HEK293 (cell line): ENCODE data around the gene CSDE1.
A peak's percentile ranks its signal among the peaks of the same experiment; 100 is the strongest.

Experiments
- CTCF ChIA-PET: fragments of 350-600 bp; formaldehyde crosslinking; extraction: SDS; loops from one replicate; lab custom pipeline; 2021; ENCODE audit warnings: antibody characterized with exemption; lab: Yijun Ruan, JAX
- POLR2A ChIA-PET: fragments of 300-600 bp; formaldehyde crosslinking; extraction: SDS; loops from one replicate; lab custom pipeline; 2020; ENCODE audit warnings: antibody characterized with exemption, inconsistent platforms; lab: Yijun Ruan, JAX
- H3K27ac ChIP-seq: fragments of 200-500 bp; sonication (Bioruptor generic); 2 replicates; pipeline ENCODE4 v1.5.1; 2014; ENCODE audit warnings: low read depth, low read length, control low read depth, inconsistent platforms; ENCODE audit errors: extremely low read depth
- H3K36me3 ChIP-seq, 2 experiments: fragments of 200-500 bp in 1 of 2; sonication (Bioruptor generic) in 1 of 2; 1 replicate in 1 of 2; 2 replicates in 1 of 2; pipeline ENCODE4 v1.5.1; 2014 to 2017; ENCODE audit warnings: inconsistent platforms in 2 of 2, low read length in 2 of 2; ENCODE audit not compliant: control insufficient read depth in 2 of 2, insufficient read depth in 1 of 2
- H3K4me1 ChIP-seq: fragments of 200-500 bp; sonication (Bioruptor generic); 2 replicates; pipeline ENCODE4 v1.5.1; 2014; ENCODE audit warnings: mild to moderate bottlenecking, low read length, inconsistent platforms; ENCODE audit not compliant: control insufficient read depth, insufficient read depth
- H3K4me3 ChIP-seq: 2 replicates; pipeline ENCODE4 v1.5.1; 2011; ENCODE audit warnings: low read depth, mild to moderate bottlenecking, control low read depth, low read length, moderate library complexity
- H3K9me3 ChIP-seq: fragments of 200-500 bp; sonication (Bioruptor generic); 2 replicates; pipeline ENCODE4 v1.5.1; 2014; ENCODE audit warnings: low read depth, low read length, inconsistent platforms; ENCODE audit not compliant: control insufficient read depth, insufficient read depth
- HOXA7 ChIP-seq: sonication (generic); formaldehyde crosslinking; IDR thresholded peaks from 2 replicates; pipeline ENCODE4 v1.8.1; 2022; ENCODE audit warnings: missing genetic modification reagents, borderline replicate concordance
- KLF16 ChIP-seq: fragments of 450-650 bp; formaldehyde crosslinking; IDR thresholded peaks from 2 replicates; pipeline ENCODE4 v1.5.1; 2017; ENCODE audit warnings: missing biosample characterization, missing genetic modification characterization
- KLF8 ChIP-seq: fragments of 450-650 bp; formaldehyde crosslinking; IDR thresholded peaks from 2 replicates; pipeline ENCODE4 v1.5.1; 2016; ENCODE audit warnings: missing biosample characterization, missing genetic modification characterization
- YY1 ChIP-seq: fragments of 450-650 bp; formaldehyde crosslinking; IDR thresholded peaks from 2 replicates; pipeline ENCODE4 v1.5.1; 2018; ENCODE audit warnings: missing biosample characterization, missing genetic modification characterization
- ZBTB20 ChIP-seq: fragments of 450-650 bp; formaldehyde crosslinking; IDR thresholded peaks from 2 replicates; pipeline ENCODE4 v1.5.1; 2016; ENCODE audit warnings: missing biosample characterization, missing genetic modification characterization
- ZBTB48 ChIP-seq: fragments of 450-650 bp; formaldehyde crosslinking; IDR thresholded peaks from 2 replicates; pipeline ENCODE4 v1.5.1; 2016; ENCODE audit warnings: missing biosample characterization, missing genetic modification characterization
- ZBTB7A ChIP-seq: fragments of 450-650 bp; formaldehyde crosslinking; IDR thresholded peaks from 2 replicates; pipeline ENCODE4 v1.5.1; 2016; ENCODE audit warnings: low read depth, missing biosample characterization, missing genetic modification characterization
- ZBTB8A ChIP-seq: fragments of 450-650 bp; formaldehyde crosslinking; IDR thresholded peaks from 2 replicates; pipeline ENCODE4 v1.5.1; 2016; ENCODE audit warnings: missing biosample characterization, missing genetic modification characterization
- ZFP37 ChIP-seq: fragments of 450-650 bp; formaldehyde crosslinking; IDR thresholded peaks from 2 replicates; pipeline ENCODE4 v1.5.1; 2016; ENCODE audit warnings: missing biosample characterization, missing genetic modification characterization
- ZNF10 ChIP-seq: fragments of 450-650 bp; formaldehyde crosslinking; IDR thresholded peaks from 2 replicates; pipeline ENCODE4 v1.5.1; 2017; ENCODE audit warnings: missing biosample characterization, missing genetic modification characterization
- ZNF132 ChIP-seq: fragments of 450-650 bp; formaldehyde crosslinking; IDR thresholded peaks from 2 replicates; pipeline ENCODE4 v1.5.1; 2017; ENCODE audit warnings: missing biosample characterization, missing genetic modification characterization, borderline replicate concordance
- ZNF140 ChIP-seq: fragments of 450-650 bp; formaldehyde crosslinking; IDR thresholded peaks from 2 replicates; pipeline ENCODE4 v1.5.1; 2016; ENCODE audit warnings: missing biosample characterization, missing genetic modification characterization
- ZNF214 ChIP-seq: fragments of 450-650 bp; formaldehyde crosslinking; IDR thresholded peaks from 2 replicates; pipeline ENCODE4 v1.5.1; 2017; ENCODE audit warnings: missing biosample characterization, mild to moderate bottlenecking, missing genetic modification characterization, borderline replicate concordance
- ZNF416 ChIP-seq: fragments of 450-650 bp; formaldehyde crosslinking; IDR thresholded peaks from 2 replicates; pipeline ENCODE4 v1.5.1; 2016; ENCODE audit warnings: missing biosample characterization, missing genetic modification characterization
- ZNF426 ChIP-seq: fragments of 450-650 bp; formaldehyde crosslinking; IDR thresholded peaks from 2 replicates; pipeline ENCODE4 v1.5.1; 2017; ENCODE audit warnings: missing biosample characterization, missing genetic modification characterization, mild to moderate bottlenecking, inconsistent platforms, moderate library complexity
- ZNF510 ChIP-seq: fragments of 450-650 bp; formaldehyde crosslinking; IDR thresholded peaks from 2 replicates; pipeline ENCODE4 v1.5.1; 2018; ENCODE audit warnings: mild to moderate bottlenecking, missing genetic modification characterization, missing biosample characterization; ENCODE audit not compliant: insufficient replicate concordance
- ZNF555 ChIP-seq: fragments of 450-650 bp; formaldehyde crosslinking; conservative IDR thresholded peaks from 2 replicates; pipeline ENCODE4 v1.5.1; 2017; ENCODE audit warnings: missing biosample characterization, mild to moderate bottlenecking, missing genetic modification characterization, inconsistent platforms
- ZNF558 ChIP-seq: fragments of 450-650 bp; formaldehyde crosslinking; IDR thresholded peaks from 2 replicates; pipeline ENCODE4 v1.5.1; 2016; ENCODE audit warnings: missing biosample characterization, missing genetic modification characterization
- ZNF560 ChIP-seq: fragments of 450-650 bp; formaldehyde crosslinking; IDR thresholded peaks from 2 replicates; pipeline ENCODE4 v1.5.1; 2017; ENCODE audit warnings: missing biosample characterization, missing genetic modification characterization, borderline replicate concordance
- ZNF585B ChIP-seq: fragments of 450-650 bp; formaldehyde crosslinking; IDR thresholded peaks from 2 replicates; pipeline ENCODE4 v1.5.1; 2016; ENCODE audit warnings: missing biosample characterization, missing genetic modification characterization
- ZNF629 ChIP-seq: fragments of 450-650 bp; formaldehyde crosslinking; IDR thresholded peaks from 2 replicates; pipeline ENCODE4 v1.5.1; 2017; ENCODE audit warnings: missing biosample characterization, missing genetic modification characterization
- ZNF654 ChIP-seq: fragments of 450-650 bp; formaldehyde crosslinking; IDR thresholded peaks from 2 replicates; pipeline ENCODE4 v1.5.1; 2016; ENCODE audit warnings: low read depth, missing biosample characterization, missing genetic modification characterization
- ZNF660 ChIP-seq: fragments of 450-650 bp; IDR thresholded peaks from 2 replicates; pipeline ENCODE4 v1.5.1; 2018; ENCODE audit warnings: missing biosample characterization, mild to moderate bottlenecking, missing genetic modification characterization
- ZNF664 ChIP-seq: fragments of 450-650 bp; formaldehyde crosslinking; IDR thresholded peaks from 2 replicates; pipeline ENCODE4 v1.5.1; 2016; ENCODE audit warnings: missing biosample characterization, missing genetic modification characterization
- ZNF837 ChIP-seq: fragments of 450-650 bp; formaldehyde crosslinking; IDR thresholded peaks from 2 replicates; pipeline ENCODE4 v1.5.1; 2016; ENCODE audit warnings: missing biosample characterization, missing genetic modification characterization
- ZNF843 ChIP-seq: fragments of 450-650 bp; formaldehyde crosslinking; IDR thresholded peaks from 2 replicates; pipeline ENCODE4 v1.5.1; 2016; ENCODE audit warnings: missing biosample characterization, missing genetic modification characterization
- ZXDB ChIP-seq: fragments of 450-650 bp; formaldehyde crosslinking; IDR thresholded peaks from 2 replicates; pipeline ENCODE4 v1.5.1; 2016; ENCODE audit warnings: missing biosample characterization, missing genetic modification characterization
- TF ChIP-seq, protein P1 (sequence below): fragments of 450-650 bp; formaldehyde crosslinking; conservative IDR thresholded peaks from 2 replicates; pipeline ENCODE4 v1.5.1; 2016; ENCODE audit warnings: low read depth, missing biosample characterization, missing genetic modification characterization
- TF ChIP-seq, protein P2 (sequence below): fragments of 450-650 bp; formaldehyde crosslinking; optimal IDR thresholded peaks from 2 replicates; pipeline ENCODE3; 2016; ENCODE audit warnings: missing biosample characterization, mild to moderate bottlenecking, missing genetic modification characterization
- TF ChIP-seq, protein P3 (sequence below): fragments of 450-650 bp; formaldehyde crosslinking; IDR thresholded peaks from 2 replicates; pipeline ENCODE4 v1.5.1; 2016; ENCODE audit warnings: missing biosample characterization, missing genetic modification characterization

CSDE1 gene

DNA sequence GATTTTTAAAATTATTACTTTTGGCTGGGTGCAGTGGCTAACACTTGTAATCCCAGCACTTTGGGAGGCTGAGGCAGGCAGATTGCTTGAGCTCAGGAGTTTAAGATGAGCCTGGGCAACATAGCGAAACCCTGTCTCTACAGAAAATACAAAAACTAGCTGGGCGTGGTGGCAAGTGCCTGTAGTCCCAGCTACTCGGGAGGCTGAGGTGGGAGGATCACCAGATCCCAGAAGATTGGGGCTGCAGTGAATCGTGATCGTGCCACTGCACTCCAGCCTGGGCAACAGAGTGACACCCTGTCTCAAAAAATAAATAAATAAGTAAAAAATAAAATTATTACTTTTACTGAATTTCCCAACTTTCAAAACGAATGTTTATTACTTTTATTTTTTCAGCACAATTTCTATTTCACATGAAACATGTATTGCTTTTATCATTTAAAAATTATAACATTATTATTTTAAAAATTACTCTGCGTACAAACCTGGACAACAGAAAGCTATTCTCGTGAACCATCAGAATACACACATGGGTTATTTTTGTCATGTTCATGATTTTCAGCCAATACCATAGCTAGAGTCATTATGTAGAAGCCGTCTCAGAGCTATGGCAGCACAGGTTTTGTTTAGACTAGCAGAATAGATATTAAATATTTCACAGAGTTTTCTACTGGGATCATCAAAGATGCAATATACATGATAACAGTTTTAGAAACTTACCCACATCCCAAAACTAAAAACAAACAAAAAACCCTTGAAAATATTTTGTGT lies 63.1 kb downstream of the CSDE1 start:
- H3K4me3 ChIP-seq = no peak overlapping the region
- H3K4me1 ChIP-seq = no peaks in the 10 kb centered on the region
- no peak for TF ChIP-seq ZNF660
- no peak for TF ChIP-seq ZNF416 (tag by site-specific recombination)
- TF ChIP-seq KLF16 (tag by site-specific recombination) = no peak
- H3K27ac ChIP-seq = no peak overlapping the region
- POLR2A ChIA-PET = interaction anchor here (0.6 to 0.9 kb wide), 2 partner anchors 22 to 27 kb away, joined by 3 read pairs; partner anchors contain the start of gene NRAS
- H3K36me3 ChIP-seq = no peaks in the 10 kb centered on the region
- no peaks in the 10 kb centered on the region for H3K9me3 ChIP-seq
- CTCF ChIA-PET = interaction anchor here (0.6 to 1.3 kb wide), 3 partner anchors 25 to 348 kb away, joined by 3 to 4 read pairs (median 4); partner anchors contain the start of gene DENND2C

DNA sequence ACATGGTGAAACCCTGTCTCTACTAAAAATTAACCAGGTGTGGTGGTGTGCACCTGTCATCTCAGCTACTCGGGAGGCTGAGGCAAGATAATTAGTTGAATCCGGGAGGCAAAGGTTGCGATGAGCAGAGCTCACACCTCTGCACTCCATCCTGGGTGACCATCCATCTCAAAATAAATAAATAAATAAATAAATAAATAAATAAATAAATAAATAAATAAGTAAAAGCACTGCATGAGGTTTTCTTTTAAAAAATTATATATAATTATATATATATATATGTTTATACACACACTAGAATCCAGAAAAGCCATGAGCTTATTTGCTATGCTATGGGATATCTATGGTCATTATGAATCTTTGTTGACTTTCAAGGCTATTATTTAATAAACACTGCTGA lies 64.8 kb downstream of the CSDE1 start:
- CTCF ChIA-PET = interaction anchor here (0.6 to 0.9 kb wide), 2 partner anchors 21 to 24 kb away, joined by 3 read pairs; no protein-coding TSS in a partner anchor
- POLR2A ChIA-PET = no interaction called here
- H3K4me1 ChIP-seq = no peaks in the 10 kb centered on the region
- TF ChIP-seq, protein P1, sequence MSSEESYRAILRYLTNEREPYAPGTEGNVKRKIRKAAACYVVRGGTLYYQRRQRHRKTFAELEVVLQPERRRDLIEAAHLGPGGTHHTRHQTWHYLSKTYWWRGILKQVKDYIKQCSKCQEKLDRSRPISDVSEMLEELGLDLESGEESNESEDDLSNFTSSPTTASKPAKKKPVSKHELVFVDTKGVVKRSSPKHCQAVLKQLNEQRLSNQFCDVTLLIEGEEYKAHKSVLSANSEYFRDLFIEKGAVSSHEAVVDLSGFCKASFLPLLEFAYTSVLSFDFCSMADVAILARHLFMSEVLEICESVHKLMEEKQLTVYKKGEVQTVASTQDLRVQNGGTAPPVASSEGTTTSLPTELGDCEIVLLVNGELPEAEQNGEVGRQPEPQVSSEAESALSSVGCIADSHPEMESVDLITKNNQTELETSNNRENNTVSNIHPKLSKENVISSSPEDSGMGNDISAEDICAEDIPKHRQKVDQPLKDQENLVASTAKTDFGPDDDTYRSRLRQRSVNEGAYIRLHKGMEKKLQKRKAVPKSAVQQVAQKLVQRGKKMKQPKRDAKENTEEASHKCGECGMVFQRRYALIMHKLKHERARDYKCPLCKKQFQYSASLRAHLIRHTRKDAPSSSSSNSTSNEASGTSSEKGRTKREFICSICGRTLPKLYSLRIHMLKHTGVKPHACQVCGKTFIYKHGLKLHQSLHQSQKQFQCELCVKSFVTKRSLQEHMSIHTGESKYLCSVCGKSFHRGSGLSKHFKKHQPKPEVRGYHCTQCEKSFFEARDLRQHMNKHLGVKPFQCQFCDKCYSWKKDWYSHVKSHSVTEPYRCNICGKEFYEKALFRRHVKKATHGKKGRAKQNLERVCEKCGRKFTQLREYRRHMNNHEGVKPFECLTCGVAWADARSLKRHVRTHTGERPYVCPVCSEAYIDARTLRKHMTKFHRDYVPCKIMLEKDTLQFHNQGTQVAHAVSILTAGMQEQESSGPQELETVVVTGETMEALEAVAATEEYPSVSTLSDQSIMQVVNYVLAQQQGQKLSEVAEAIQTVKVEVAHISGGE = peak; percentile 73
- no peak for TF ChIP-seq ZNF843
- TF ChIP-seq ZNF585B (tag by site-specific recombination) = no peak
- peak; percentile 49; the same call in 1 of the 2 replicates for TF ChIP-seq ZNF664 (tag by site-specific recombination)
- TF ChIP-seq ZXDB (tag by site-specific recombination) = peak; percentile 62; the same call in 1 of the 2 replicates
- no peak for TF ChIP-seq ZNF837
- TF ChIP-seq ZNF558 (tag by site-specific recombination) = 0 out of 2 replicates have a peak, but pooled peaks have one; percentile 45
- TF ChIP-seq, protein P2, sequence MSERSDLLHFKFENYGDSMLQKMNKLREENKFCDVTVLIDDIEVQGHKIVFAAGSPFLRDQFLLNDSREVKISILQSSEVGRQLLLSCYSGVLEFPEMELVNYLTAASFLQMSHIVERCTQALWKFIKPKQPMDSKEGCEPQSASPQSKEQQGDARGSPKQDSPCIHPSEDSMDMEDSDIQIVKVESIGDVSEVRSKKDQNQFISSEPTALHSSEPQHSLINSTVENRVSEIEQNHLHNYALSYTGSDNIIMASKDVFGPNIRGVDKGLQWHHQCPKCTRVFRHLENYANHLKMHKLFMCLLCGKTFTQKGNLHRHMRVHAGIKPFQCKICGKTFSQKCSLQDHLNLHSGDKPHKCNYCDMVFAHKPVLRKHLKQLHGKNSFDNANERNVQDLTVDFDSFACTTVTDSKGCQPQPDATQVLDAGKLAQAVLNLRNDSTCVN (tag by site-specific recombination) = no peak
- TF ChIP-seq ZBTB48 (tag by site-specific recombination) = no peak
- 0 out of 2 replicates have a peak, but pooled peaks have one; percentile 39 for TF ChIP-seq ZFP37 (tag by site-specific recombination)
- no peak for TF ChIP-seq ZBTB20 (tag by site-specific recombination)
- TF ChIP-seq HOXA7 (CRISPR knock-in tag) = no peak
- TF ChIP-seq ZNF629 (tag by site-specific recombination) = 0 out of 2 replicates have a peak, but pooled peaks have one; percentile 34
- TF ChIP-seq YY1 (tag by site-specific recombination) = no peak
- peak; percentile 23; the same call in 1 of the 2 replicates for TF ChIP-seq ZNF140 (tag by site-specific recombination)
- peak; percentile 87 for TF ChIP-seq ZNF555
- no peak for TF ChIP-seq ZNF10 (tag by site-specific recombination)
- 0 out of 2 replicates have a peak, but pooled peaks have one; percentile 36 for TF ChIP-seq ZNF560 (tag by site-specific recombination)
- peak; percentile 62 for TF ChIP-seq ZBTB8A (tag by site-specific recombination)
- no peak for TF ChIP-seq ZNF132
- TF ChIP-seq KLF8 = no peak
- TF ChIP-seq ZNF654 (tag by site-specific recombination) = peak; percentile 7; the same call in 1 of the 2 replicates
- TF ChIP-seq ZNF510 = peak; percentile 18
- TF ChIP-seq ZNF214 = no peak
- TF ChIP-seq ZNF426 (tag by site-specific recombination) = peak; percentile 95
- TF ChIP-seq, protein P3, sequence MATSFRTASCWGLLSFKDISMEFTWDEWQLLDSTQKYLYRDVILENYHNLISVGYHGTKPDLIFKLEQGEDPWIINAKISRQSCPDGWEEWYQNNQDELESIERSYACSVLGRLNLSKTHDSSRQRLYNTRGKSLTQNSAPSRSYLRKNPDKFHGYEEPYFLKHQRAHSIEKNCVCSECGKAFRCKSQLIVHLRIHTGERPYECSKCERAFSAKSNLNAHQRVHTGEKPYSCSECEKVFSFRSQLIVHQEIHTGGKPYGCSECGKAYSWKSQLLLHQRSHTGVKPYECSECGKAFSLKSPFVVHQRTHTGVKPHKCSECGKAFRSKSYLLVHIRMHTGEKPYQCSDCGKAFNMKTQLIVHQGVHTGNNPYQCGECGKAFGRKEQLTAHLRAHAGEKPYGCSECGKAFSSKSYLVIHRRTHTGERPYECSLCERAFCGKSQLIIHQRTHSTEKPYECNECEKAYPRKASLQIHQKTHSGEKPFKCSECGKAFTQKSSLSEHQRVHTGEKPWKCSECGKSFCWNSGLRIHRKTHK (tag by site-specific recombination) = no peak
- no peak for TF ChIP-seq ZBTB7A

More for the DNA sequence above, 64.8 kb downstream of the CSDE1 start:
- Histone ChIP-seq H3K4me3 (no peak overlapping the region), H3K36me3 (no peaks in the 10 kb centered on the region), H3K9me3 (no peaks in the 10 kb centered on the region), H3K27ac (no peak overlapping the region)
